Stimulated activated CD4-positive, alpha-beta T cell treated with anti-CD3 and anti-CD28 coated beads, Interleukin-4, amount 100 ng/mL, for 24 hours (primary cell): ENCODE measurements around the gene POP4.
"Not testable (repeated sequence)": the region's sequence is repeated elsewhere in the genome, so short reads cannot be mapped to it uniquely, and the experiment has no call there.

ENCODE experiments used
- DNase-seq: peaks from one replicate; pipeline ENCODE4 v3.0.0-alpha.2; 2020

POP4 gene

GRCh38 chr19:29614046-29614445, 8.0 kb downstream of the POP4 start:
- DNase-seq: no peak

GRCh38 chr19:29614780-29615179, 8.7 kb downstream of the POP4 start:
- DNase-seq: no peak

- no peak for DNase-seq
Observed at GRCh38 chr19:29615891-29616425, 9.9 kb downstream of the POP4 start.

DNA sequence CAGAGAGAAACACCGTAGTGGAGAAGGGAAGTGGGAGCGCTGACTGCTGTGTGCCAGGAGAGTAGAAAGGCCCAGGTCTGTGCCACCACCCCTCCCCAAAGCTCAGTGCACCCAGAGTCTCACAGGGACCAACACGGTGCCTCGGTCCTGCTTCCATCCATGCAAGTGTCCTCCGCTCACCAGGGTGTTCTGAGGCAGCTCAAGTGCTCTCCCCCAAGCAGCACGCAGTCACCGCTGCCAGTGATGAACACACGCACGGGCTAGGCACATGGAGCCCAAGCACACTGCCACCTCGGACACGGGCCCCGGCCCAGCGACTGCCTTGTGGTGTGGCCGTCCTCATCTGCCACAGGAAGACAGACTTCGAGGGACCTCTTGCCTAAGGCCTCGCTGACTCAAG, 10.5 kb downstream of the POP4 start:
- DNase-seq: no peak

- no peak for DNase-seq
Observed at GRCh38 chr19:29617366-29618266, 11.5 kb downstream of the POP4 start.

GRCh38 chr19:29618434-29618833, 12.4 kb downstream of the POP4 start:
- no peak for DNase-seq

DNA sequence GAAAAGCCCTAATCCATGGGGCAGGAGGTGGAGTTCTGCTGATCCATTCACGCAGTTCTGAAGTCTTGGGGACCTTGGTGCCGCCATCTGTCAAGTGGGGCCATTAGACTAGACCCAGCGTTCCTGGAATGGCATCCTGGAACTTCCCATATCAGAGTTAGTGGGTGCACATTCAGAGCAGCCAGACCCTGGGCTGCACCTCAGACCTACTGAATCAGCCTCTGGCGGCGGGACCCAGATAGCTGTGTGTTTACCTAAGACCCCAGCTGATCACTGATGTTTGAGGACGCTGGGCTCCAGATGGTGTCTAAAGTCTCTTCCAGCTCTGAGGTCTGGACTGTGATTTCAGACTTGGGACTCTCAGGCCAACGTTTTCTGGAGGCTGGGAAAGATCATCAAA, 12.8 kb downstream of the POP4 start:
- no peak for DNase-seq

DNA sequence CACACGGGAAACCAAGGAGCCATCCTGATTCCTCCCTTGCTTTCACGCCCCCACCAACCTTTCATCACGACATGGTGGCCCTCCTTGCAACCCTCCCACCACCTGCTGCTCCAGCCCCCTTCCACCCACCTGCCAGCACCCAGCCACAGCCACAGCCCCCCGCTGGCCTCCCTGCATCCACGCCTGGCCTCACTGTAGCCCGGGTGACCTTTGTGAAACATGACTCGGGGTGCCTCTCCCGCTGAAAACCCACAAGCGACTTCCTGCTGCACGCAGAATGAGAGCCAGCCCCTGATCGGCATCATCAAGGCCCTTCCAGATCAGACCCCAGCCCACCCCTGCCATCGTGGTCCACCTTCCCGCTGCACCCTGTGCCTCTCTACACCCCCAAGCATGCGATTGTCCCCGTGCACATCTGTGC, 14.9 kb downstream of the POP4 start:
- peak; percentile 58 for DNase-seq

GRCh38 chr19:29622166-29623070, 16.3 kb downstream of the POP4 start:
- peak; percentile 19 for DNase-seq

- DNase-seq: peak; percentile 75
Observed at GRCh38 chr19:29623726-29624488, 17.8 kb downstream of the POP4 start.

DNA sequence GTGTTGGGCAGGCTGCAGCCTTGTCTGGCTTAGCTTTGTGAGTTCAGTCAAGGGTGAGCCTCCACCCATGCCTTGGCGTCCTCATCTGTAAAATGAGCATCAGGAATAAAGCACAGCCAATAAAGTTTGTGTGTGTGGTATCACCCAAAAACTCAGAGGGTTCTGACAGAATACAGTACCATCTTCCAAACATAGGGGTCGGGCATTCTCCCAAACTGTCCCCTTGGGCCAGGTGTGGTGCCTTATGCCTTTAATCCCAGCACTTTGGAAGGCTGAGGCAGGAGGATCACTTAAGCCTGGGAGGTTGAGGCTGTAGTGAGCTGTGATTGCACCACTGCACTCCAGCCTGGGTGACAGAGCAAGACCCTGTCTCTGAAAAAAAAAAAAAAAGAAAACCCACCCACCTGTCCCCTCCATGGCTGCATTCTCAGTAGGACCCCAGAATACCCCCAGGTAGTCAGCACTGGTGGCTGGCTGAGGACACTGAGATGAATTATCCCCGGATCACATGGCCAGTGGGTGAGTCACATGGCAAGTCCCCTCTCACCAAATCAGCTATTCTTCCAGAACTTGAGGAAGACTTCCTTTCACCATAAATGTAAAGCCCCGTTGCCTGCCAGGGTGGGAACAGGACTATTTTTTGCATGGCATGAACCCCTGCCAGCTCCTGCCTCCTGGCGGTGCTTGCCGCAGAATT, 18.6 kb downstream of the POP4 start:
- DNase-seq: no peak

- no peak for DNase-seq
Observed at GRCh38 chr19:29625186-29625651, 19.1 kb downstream of the POP4 start.

DNA sequence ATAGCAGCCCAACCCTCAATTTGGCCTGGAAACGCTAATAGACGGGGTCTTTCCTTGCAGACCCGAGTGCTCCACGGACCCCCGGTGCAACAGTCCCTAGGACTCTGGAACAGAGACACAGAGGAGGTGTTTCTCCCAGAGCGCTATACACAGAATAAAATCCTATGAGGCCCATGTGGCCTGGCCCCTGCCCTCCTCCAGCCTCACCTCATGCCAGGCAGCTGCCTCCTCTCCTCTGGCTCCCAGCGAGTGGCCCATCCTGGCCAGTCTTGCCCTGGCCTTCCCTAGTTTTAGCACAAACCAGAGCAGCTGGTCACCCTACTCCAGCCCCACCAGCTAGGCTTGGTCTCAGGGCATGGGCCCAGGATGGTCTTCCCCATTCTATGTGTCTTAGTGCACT, 20.3 kb downstream of the POP4 start:
- DNase-seq: no peak

GRCh38 chr19:29626832-29627231, 20.7 kb downstream of the POP4 start:
- not testable (repeated sequence) for DNase-seq

- no peak for DNase-seq
Observed at GRCh38 chr19:29628661-29629385, 22.7 kb downstream of the POP4 start.

DNA sequence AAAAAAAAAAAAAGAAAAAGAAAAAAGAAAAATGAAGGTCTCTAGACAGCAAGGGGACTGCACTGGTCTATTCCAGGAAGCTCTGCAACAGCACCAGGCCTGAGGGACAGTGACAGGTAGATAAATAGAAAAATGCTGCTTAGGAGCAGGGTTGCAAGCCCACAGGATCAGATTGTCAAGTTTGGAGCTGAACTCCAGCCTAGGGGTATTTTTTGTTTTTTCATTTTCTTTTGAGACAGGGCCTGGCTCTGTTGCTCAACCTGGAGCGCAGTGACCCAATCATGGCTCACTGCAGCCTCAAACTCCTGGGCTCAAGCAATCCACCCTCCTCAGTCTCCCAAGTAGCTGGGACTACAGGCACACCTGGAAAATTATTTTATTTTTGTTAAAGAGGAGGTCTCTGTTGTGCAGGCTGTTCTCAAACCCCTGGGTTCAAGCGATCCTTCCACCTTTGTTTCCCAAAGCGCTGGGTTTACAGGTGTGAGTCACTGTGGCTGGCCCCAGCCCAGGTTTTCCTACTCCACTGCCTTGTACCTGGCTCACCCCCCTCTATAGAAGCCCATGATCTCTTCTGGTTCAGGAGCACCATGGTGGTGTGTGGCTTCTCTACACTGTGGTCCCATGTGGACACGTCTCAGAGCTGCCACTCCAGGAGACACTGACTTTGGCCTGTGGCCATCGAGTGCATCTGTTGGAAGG, 23.9 kb downstream of the POP4 start:
- no peak for DNase-seq

DNA sequence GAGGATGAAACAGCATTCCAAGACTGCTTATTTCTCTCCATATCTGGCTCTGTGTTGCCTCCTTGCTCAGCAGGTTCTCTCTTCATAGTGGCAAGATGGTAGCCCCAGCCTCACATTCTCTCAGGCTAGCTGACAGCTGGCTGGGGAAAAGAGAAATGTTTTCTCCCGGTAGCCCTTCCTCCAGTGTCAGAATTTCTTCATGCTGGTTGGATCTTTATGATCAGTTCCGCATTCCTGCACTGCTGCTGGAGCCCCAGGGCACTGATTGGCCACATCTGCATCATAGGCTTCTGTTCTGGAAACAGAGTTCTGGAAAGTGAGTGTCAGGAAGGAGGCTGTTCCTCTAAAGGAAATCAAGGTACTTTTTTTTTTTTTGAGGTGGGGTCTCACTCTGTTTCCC, 24.6 kb downstream of the POP4 start:
- DNase-seq: no peak

GRCh38 chr19:29631450-29631849, 25.4 kb downstream of the POP4 start:
- no peak for DNase-seq

GRCh38 chr19:29634002-29634401, 27.9 kb downstream of the POP4 start:
- no peak for DNase-seq

GRCh38 chr19:29634423-29635130, 28.5 kb downstream of the POP4 start:
- no peak for DNase-seq
